ENCODE results near the gene MATN4. TPM values are rescaled to one million over a fixed set of nuclear protein-coding genes. Genes with fewer than 3 reads are reported as not detected.

MATN4 gene
- total RNA-seq, 1 donor from 2014 or later, result 0.29 TPM

DNA sequence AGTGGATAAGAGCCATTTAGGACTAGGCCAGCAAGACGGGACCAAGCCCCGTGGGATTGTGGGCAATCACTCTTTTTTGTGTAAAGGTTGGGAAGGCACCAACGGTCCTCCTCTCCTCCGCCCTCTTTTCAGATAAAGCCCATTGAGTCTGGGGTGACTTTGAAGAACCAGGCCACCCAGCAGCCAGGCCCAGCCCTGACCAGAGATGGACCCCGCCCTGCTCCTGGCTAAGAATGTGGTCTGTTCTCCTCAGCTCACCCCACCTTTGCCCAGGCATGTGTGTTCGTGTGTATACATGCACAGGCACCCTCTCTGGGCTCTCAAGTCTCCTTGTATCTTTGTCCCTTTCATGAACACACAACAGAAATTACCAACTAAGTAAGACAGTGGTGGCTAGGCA lies 31.0 kb upstream of the MATN4 start:
- intact Hi-C loops (cut with DNase I), result no loop called here
- H3K27ac ChIP-seq, result peak overlapping the region; percentile 66
- ATAC-seq (no peak), DNase-seq (no peak)
- no peak overlapping the region for H3K4me3 ChIP-seq
- TF ChIP-seq CTCF (IDR thresholded peaks at IDR 0.05), result no peak
- no peaks in the 10 kb centered on the region for H3K27me3 ChIP-seq
- H3K36me3 ChIP-seq, result peaks cover 40% of the 10 kb centered on the region
- peaks cover 72% of the 10 kb centered on the region for H3K4me1 ChIP-seq
- no peaks in the 10 kb centered on the region for H3K9me3 ChIP-seq

DNA sequence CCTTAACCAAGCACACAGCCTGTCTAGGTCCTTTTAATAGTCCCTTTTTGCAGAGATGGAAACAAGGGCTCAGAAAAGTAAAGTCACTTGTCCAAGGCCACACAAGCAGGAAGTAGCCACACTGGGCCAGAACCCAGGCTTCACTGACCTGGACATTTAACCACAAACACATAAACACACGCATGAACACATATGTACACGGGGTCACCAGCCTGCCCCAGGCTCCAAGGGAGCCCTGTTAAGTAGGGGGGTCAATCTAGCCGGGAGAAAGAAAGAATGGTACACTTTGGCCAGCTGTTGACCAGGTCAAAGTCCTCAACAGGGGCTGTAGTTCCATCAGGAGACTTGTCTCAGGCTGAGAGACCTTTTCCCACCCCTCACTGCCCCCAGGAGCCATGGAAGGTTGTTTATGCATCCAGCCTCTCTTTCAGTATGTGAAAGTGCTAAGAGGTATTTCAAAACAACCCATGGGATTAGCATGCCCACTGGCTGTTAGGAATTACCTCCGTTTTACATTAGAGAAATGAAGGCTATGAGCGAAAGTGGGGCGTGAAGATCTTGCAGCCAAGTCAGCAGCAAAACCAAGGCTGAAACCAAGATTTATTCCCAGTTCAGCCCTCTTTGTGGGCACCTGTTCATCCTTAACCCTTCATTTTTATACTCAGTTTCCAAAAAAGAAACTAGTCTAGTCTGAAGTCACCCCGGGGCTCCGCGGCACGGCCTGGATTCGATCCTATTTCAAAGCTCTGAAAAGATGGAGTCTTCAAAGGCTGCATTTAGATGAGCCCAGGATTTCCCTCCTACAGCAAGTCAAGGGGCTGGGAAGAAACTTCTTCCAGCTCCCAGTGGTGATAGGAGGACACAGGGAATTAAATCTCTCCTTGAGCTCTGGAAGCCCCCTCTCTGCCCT lies 30.3 kb upstream of the MATN4 start:
- H3K27ac ChIP-seq, result peak overlapping the region; percentile 66
- peaks cover 47% of the 10 kb centered on the region for H3K36me3 ChIP-seq
- peaks cover 65% of the 10 kb centered on the region for H3K4me1 ChIP-seq
- no peak for DNase-seq
- no peak for ATAC-seq
- no peaks in the 10 kb centered on the region for H3K27me3 ChIP-seq
- TF ChIP-seq CTCF (IDR thresholded peaks at IDR 0.05), result no peak
- intact Hi-C loops (cut with DNase I), result no loop called here
- H3K4me3 ChIP-seq, result no peak overlapping the region
- H3K9me3 ChIP-seq, result no peaks in the 10 kb centered on the region

DNA sequence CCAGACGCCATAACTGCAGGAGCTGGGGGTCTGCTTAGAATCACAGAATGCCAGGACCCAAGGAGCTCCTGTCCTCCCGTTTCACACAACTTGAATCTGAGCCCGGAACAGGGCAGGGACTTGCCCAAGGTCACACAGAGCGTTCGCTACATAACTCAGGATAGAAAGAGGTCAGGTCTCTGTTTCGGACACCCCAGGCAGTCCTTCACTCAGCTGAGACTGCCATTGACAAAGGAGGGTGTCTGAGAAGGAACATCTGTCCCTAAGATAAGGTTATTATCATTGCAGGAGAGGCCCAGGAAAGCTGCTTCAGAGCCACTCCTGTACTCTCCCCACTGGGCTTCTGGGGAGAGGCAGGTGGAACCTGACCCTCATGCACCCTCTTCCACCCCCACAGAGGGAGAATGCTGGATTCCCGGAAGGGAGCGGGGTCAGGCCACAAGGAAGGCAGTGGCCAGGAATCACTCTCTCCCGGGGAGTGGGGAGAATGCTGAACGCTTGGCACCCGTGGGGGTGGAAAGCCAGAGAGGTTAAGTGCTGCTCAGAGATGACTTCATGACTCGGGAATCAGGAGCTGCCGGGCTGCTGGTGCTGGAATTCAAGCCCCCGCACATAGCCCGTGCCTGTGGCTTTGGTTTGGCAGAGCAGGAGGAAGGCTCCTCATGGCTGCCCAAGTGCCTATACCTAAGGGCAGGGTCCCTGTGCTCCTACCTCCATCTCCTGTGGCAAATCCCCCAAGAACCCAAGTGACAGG lies 29.4 kb upstream of the MATN4 start:
- H3K27me3 ChIP-seq, result no peaks in the 10 kb centered on the region
- H3K27ac ChIP-seq, result peak overlapping the region; percentile 66
- peaks cover 56% of the 10 kb centered on the region for H3K4me1 ChIP-seq
- peaks cover 56% of the 10 kb centered on the region for H3K36me3 ChIP-seq
- no peak for TF ChIP-seq CTCF (IDR thresholded peaks at IDR 0.05)
- intact Hi-C loops (cut with DNase I), result no loop called here
- no peaks in the 10 kb centered on the region for H3K9me3 ChIP-seq
- peak; percentile 58 for ATAC-seq
- DNase-seq, result peak; percentile 83
- no peak overlapping the region for H3K4me3 ChIP-seq

DNA sequence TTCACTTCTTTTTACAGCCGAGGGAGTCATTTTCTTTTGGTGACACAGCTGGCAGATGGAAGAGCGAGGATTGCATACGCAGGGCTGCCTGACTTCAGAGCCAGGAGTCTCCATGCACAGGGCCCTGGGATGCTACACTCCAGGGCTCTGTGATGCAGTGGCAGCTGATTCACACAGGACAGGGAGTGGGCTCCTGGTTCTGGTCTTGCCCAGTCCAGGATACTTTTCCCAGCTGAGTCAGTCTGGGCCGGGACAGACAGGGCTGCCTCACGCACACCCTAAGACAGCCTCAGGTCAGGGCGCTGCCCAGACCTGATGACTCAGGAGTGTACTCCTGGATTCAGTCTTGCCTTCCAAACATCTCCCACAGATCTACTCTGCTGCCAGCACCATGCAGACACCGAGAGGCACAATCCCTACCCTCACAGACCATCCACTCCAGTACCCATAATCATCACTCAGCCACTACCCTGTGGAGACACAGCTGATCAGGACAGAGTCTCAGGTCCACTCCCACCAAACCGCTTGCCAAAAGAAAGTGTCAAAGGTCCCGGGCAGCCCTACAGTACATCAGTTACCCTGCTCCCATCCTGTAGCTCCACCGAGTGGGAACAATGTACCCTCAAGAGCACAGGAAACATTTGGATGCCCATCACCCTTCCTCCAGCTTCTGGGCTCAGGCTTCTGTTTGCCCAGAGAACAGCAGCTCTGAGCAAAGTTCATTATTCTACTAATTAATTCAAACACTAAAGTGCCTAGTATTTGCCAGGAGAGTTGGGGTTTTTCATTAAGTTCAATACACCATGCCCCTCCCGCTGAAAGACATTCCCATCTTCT lies 28.6 kb upstream of the MATN4 start:
- no peak for TF ChIP-seq CTCF (IDR thresholded peaks at IDR 0.05)
- Histone ChIP-seq H3K27me3 (no peaks in the 10 kb centered on the region), H3K27ac (peak overlapping the region; percentile 66), H3K4me1 (peaks cover 48% of the 10 kb centered on the region), H3K4me3 (no peak overlapping the region), H3K36me3 (peaks cover 64% of the 10 kb centered on the region), H3K9me3 (no peaks in the 10 kb centered on the region)
- no peak for DNase-seq
- ATAC-seq, result peak; percentile 38
- intact Hi-C loops (cut with DNase I), result no loop called here

- no peak for ATAC-seq
- no peaks in the 10 kb centered on the region for H3K9me3 ChIP-seq
- TF ChIP-seq CTCF (IDR thresholded peaks at IDR 0.05), result no peak
- no peak overlapping the region for H3K27ac ChIP-seq
- no peaks in the 10 kb centered on the region for H3K27me3 ChIP-seq
- intact Hi-C loops (cut with DNase I), result no loop called here
- peaks cover 98% of the 10 kb centered on the region for H3K36me3 ChIP-seq
- no peak for DNase-seq
- no peaks in the 10 kb centered on the region for H3K4me1 ChIP-seq
- no peak overlapping the region for H3K4me3 ChIP-seq
Observed at GRCh38 chr20:45330476-45330875, 22.4 kb upstream of the MATN4 start.

All from upper lobe of right lung (tissue), 1 donor.